Muscle of leg (tissue), 11 donors: Measurements from ENCODE around the gene R3HCC1L. TPM values are rescaled to one million over a fixed set of nuclear protein-coding genes. Genes with fewer than 3 reads are reported as not detected.

Experiments used
- DNase-seq: peaks from one replicate; pipeline ENCODE4 v3.0.0; 2013
- H3K27ac ChIP-seq: one replicate; pipeline ENCODE4 v1.5.1; 2013; ENCODE audit warnings: mild to moderate bottlenecking, low read length, control low read depth
- H3K27me3 ChIP-seq: one replicate; pipeline ENCODE4 v1.6.1; 2013; ENCODE audit warnings: low read length; ENCODE audit not compliant: control insufficient read depth, insufficient read depth
- H3K36me3 ChIP-seq: one replicate; pipeline ENCODE4 v1.6.1; 2013; ENCODE audit warnings: low read length; ENCODE audit not compliant: control insufficient read depth, insufficient read depth
- H3K4me1 ChIP-seq: one replicate; pipeline ENCODE4 v1.6.1; 2013; ENCODE audit warnings: low read length; ENCODE audit not compliant: control insufficient read depth, insufficient read depth
- H3K4me3 ChIP-seq: one replicate; pipeline ENCODE4 v1.5.1; 2013; ENCODE audit warnings: low read length, control low read depth
- H3K9me3 ChIP-seq: replicated peaks from 2 replicates; pipeline ENCODE4 v1.6.1; 2013; ENCODE audit warnings: low read depth, low read length; ENCODE audit not compliant: control insufficient read depth
- WGBS: methylation state at CpG from one replicate; pipeline ENCODE4 v1.1.5; 2013; ENCODE audit warnings: missing lambda C conversion rate; ENCODE audit not compliant: insufficient coverage; 5-methylcytosine and 5-hydroxymethylcytosine counted together
- polyA plus RNA-seq, 8 donors: library from polyadenylated mRNA; unstranded; fragments of 120-200 nt; gene quantifications; one replicate each; pipeline versions ENCODE4 v1.2.1 to v1.2.3, GENCODE V29; 2013; ENCODE audit warnings: inconsistent platforms in 1 of 8, low replicate concordance in 1 of 8; ENCODE audit not compliant: insufficient read length in 8 of 8, insufficient read depth in 1 of 8
- total RNA-seq: library from RNA; stranded (reverse); fragments of 120-200 nt; gene quantifications from one replicate; pipeline ENCODE4 v1.2.4, GENCODE V29; 2013

Gene R3HCC1L
- total and polyA plus RNA-seq, 9 donors: 10.0 to 13.5 (median 11.9) TPM

DNA sequence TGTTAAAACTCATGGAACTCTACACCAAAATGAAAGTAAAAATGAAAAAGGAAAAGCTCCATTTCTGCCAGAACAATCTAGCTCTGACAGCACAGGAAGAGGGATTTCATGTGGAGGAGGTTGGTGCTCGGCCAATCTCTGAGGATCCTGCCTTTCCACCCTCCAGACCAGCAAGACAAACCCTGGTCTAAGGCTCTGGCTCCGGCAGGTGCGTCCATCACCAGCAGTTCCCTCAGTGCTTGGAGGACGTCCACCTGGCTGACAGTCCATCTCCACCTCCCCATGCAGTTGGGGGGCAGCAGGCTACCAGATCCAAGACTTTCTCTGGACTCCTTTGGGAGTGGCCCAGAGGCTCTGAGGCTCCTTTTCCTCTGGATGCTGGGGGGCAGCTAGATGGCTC, 158.5 kb downstream of the R3HCC1L start:
- peak; percentile 60 for DNase-seq
- no peaks in the 10 kb centered on the region for H3K9me3 ChIP-seq
- peaks cover 26% of the 10 kb centered on the region for H3K4me1 ChIP-seq
- H3K4me3 ChIP-seq: no peak overlapping the region
- 49% methylated on average over 3 of the region's 4 CpGs for WGBS
- peaks cover 4% of the 10 kb centered on the region for H3K27me3 ChIP-seq
- no peak overlapping the region for H3K27ac ChIP-seq
- no peaks in the 10 kb centered on the region for H3K36me3 ChIP-seq

DNA sequence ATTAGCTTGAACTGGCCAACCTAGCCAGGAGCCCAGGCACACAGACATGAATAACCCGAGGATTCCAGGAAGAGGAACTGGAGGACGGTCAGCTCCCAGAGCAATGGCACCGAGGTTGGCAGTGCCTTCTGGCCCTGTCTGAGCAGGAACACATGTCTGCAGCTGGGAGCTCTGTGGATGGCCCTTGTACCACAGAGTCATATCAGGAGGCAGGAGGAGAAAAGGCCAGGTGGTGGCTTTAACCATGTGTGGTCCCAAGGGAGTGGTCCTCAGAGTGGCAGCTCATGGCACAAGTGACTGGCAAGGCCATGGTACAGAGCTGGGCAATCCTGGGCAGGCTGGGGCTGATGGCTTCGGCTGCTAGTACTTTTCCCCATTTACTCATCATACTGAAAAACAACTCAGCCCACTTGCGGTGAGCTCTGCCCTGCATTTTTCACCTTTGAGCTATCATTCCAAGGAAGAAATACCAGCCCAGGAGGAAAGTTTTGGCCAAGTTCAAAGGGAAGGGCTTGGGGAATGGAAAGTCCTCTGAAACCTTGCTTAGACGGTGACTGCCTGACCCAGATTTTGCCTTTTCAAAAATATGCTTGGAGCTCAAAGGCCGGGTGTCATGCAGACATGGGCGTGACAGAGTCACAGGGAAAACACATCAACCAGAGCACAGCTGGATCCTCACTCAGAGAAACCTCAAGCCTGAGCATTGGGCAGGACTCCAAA, 159.3 kb downstream of the R3HCC1L start:
- H3K27ac ChIP-seq: no peak overlapping the region
- 41% methylated on average over 8 of the region's 8 CpGs for WGBS

DNA sequence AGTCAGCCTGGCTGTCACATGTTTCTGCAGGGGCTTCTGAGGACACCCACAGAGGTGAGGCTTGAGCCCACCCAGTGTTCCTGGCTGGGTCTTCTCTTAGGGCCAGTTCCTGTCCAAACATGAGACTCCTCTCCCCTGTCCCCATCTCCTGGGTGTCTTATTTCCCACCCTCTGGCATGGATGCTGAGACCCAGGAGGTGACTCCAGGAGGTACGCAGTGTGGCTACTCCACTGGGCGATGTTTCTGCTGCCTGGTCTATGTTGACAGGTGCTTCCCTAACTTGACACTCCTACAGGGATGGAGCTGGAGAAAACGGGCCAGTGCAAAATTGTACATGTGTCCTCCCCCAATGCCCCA, 159.8 kb downstream of the R3HCC1L start:
- Histone ChIP-seq H3K9me3 (no peaks in the 10 kb centered on the region), H3K36me3 (no peaks in the 10 kb centered on the region), H3K27ac (no peak overlapping the region), H3K4me1 (peaks cover 26% of the 10 kb centered on the region), H3K4me3 (no peak overlapping the region), H3K27me3 (peaks cover 4% of the 10 kb centered on the region)
- WGBS: 52% methylated on average over 3 of the region's 3 CpGs
- no peak for DNase-seq

More for the DNA sequence above, 159.3 kb downstream of the R3HCC1L start:
- Histone ChIP-seq H3K4me3 (no peak overlapping the region), H3K27me3 (peaks cover 4% of the 10 kb centered on the region), H3K4me1 (peaks cover 26% of the 10 kb centered on the region), H3K36me3 (no peaks in the 10 kb centered on the region), H3K9me3 (no peaks in the 10 kb centered on the region)
- peak; percentile 84 for DNase-seq

Other genes with a start within 250 kb of the R3HCC1L start
- gene CRTAC1, start 104.0 kb upstream of the R3HCC1L start, total RNA-seq: 0.27 TPM
- 1 to 10 TPM in 2 of 8 donors, under 1 TPM in 6; 0.15 to 1.3 (median 0.58) TPM for gene CRTAC1, start 104.0 kb upstream of the R3HCC1L start, polyA plus RNA-seq
- 9.7 TPM for gene LOXL4, start 133.5 kb downstream of the R3HCC1L start, total RNA-seq
- gene LOXL4, start 133.5 kb downstream of the R3HCC1L start, polyA plus RNA-seq: 10 to 100 TPM in 1 of 8 donors, 1 to 10 TPM in 7; 6.4 to 11.8 (median 9.2) TPM